H1 (cell line): Measurements from ENCODE around the gene SLC17A8. TPM values are rescaled to one million over a fixed set of nuclear protein-coding genes. Genes with fewer than 3 reads are reported as not detected.

Source experiments
- CTCF ChIA-PET: fragments of 300-600 bp; sonication (Branson Sonifier 250); formaldehyde crosslinking; loops from one replicate; lab custom pipeline; 2021; ENCODE audit not compliant: partially characterized antibody; lab: Charles Lee
- POLR2A ChIA-PET: fragments of 300-600 bp; sonication (Branson Sonifier 250); formaldehyde crosslinking; loops from one replicate; lab custom pipeline; 2021; ENCODE audit warnings: inconsistent platforms; ENCODE audit not compliant: partially characterized antibody; lab: Charles Lee
- DNase-seq, 2 experiments: peaks; one replicate each; pipeline versions ENCODE4 v3.0.0 to v3.0.0-alpha.2; 2010 to 2022; ENCODE audit warnings: low spot score in 2 of 2, low read depth in 1 of 2, mixed read lengths in 1 of 2
- FAIRE-seq: peaks from 2 replicates; lab custom pipeline; 2011; peaks lifted over from hg19 to GRCh38; lab: Jason Lieb, UNC
- H2AFZ ChIP-seq: 2 replicates; pipeline ENCODE4 v1.8.1; 2012; ENCODE audit warnings: low read length, inconsistent platforms
- H2AK5ac ChIP-seq: 2 replicates; pipeline ENCODE4 v1.6.1; 2013; ENCODE audit warnings: low read depth, low read length
- H2BK120ac ChIP-seq: replicated peaks from 2 replicates; pipeline ENCODE3; 2013; ENCODE audit warnings: low read depth, low read length, inconsistent platforms
- H2BK12ac ChIP-seq: 2 replicates; pipeline ENCODE4 v1.6.1; 2013; ENCODE audit warnings: low read depth, low read length
- H2BK15ac ChIP-seq: 2 replicates; pipeline ENCODE4 v1.6.1; 2013; ENCODE audit warnings: low read length
- H2BK20ac ChIP-seq: 2 replicates; pipeline ENCODE4 v1.6.1; 2013; ENCODE audit warnings: low read length
- H2BK5ac ChIP-seq: 2 replicates; pipeline ENCODE4 v1.6.1; 2013; ENCODE audit warnings: low read depth, low read length
- H3K14ac ChIP-seq: 2 replicates; pipeline ENCODE4 v1.6.1; 2013; ENCODE audit warnings: inconsistent platforms; ENCODE audit not compliant: insufficient read length
- H3K18ac ChIP-seq: 2 replicates; pipeline ENCODE4 v1.6.1; 2013; ENCODE audit warnings: low read length; ENCODE audit errors: extremely low read depth
- H3K23ac ChIP-seq: 2 replicates; pipeline ENCODE4 v1.6.1; 2013; ENCODE audit warnings: inconsistent platforms; ENCODE audit not compliant: insufficient read length
- H3K23me2 ChIP-seq: 2 replicates; pipeline ENCODE4 v1.6.1; 2013; ENCODE audit warnings: low read depth, low read length
- H3K27ac ChIP-seq: 2 replicates; pipeline ENCODE4 v1.6.1; 2011; ENCODE audit warnings: low read depth, low read length, inconsistent platforms
- H3K27me3 ChIP-seq, 4 experiments: replicated peaks in 1 of 4; 1 replicate in 1 of 4; 2 replicates in 3 of 4; pipeline versions ENCODE4 v1.6.1 to v1.8.1; 2011 to 2013; ENCODE audit warnings: low read length in 3 of 4, mild to moderate bottlenecking in 3 of 4, inconsistent platforms in 2 of 4, mixed read lengths in 2 of 4, moderate library complexity in 1 of 4; ENCODE audit not compliant: control insufficient read depth in 3 of 4, insufficient read depth in 3 of 4; ENCODE audit errors: extremely low read depth in 1 of 4
- H3K36me3 ChIP-seq, 4 experiments: 2 replicates each; pipeline versions ENCODE4 v1.6.1 to v1.8.1; 2011 to 2013; ENCODE audit warnings: mild to moderate bottlenecking in 4 of 4, low read length in 3 of 4, moderate library complexity in 2 of 4, control low read depth in 1 of 4, inconsistent platforms in 1 of 4; ENCODE audit not compliant: insufficient read depth in 4 of 4, control insufficient read depth in 2 of 4
- H3K4ac ChIP-seq: replicated peaks from 2 replicates; pipeline ENCODE3; 2013; ENCODE audit warnings: low read length, low read depth, mixed read lengths, inconsistent platforms; ENCODE audit not compliant: insufficient read length
- H3K4me1 ChIP-seq, 4 experiments: replicated peaks in 1 of 4; 1 replicate in 1 of 4; 2 replicates in 3 of 4; pipeline versions ENCODE4 v1.6.1 to v1.8.1; 2011 to 2013; ENCODE audit warnings: low read length in 3 of 4, inconsistent platforms in 2 of 4, mixed read lengths in 1 of 4; ENCODE audit not compliant: insufficient read depth in 4 of 4, control insufficient read depth in 3 of 4
- H3K4me2 ChIP-seq, 2 experiments: 2 replicates each; pipeline versions ENCODE4 v1.6.1 to v1.8.1; 2011 to 2013; ENCODE audit warnings: low read depth in 2 of 2, low read length in 2 of 2, control low read depth in 1 of 2, inconsistent platforms in 1 of 2, mild to moderate bottlenecking in 1 of 2; ENCODE audit not compliant: insufficient read depth in 1 of 2
- H3K4me3 ChIP-seq, 4 experiments: fragments of 200-600, 300-600 bp in 1 of 4; sonication (generic), shearing (Covaris generic), sonication (Bioruptor Twin) in 1 of 4; 2 replicates each; pipeline versions ENCODE4 v1.5.1 to v1.8.1; 2011 to 2016; ENCODE audit warnings: low read length in 4 of 4, low read depth in 3 of 4, control low read depth in 2 of 4, inconsistent platforms in 2 of 4, mild to moderate bottlenecking in 2 of 4, mixed read lengths in 1 of 4, moderate library complexity in 1 of 4; ENCODE audit not compliant: insufficient read depth in 2 of 4; ENCODE audit errors: extremely low read depth in 1 of 4
- H3K56ac ChIP-seq: replicated peaks from 2 replicates; pipeline ENCODE3; 2013; ENCODE audit warnings: low read depth, mild to moderate bottlenecking, mixed read lengths, low read length, inconsistent platforms; ENCODE audit not compliant: insufficient read length
- H3K79me1 ChIP-seq: 2 replicates; pipeline ENCODE4 v1.6.1; 2013; ENCODE audit warnings: low read depth, low read length, control low read depth
- H3K79me2 ChIP-seq, 2 experiments: 2 replicates each; pipeline versions ENCODE4 v1.6.1 to v1.8.1; 2012 to 2013; ENCODE audit warnings: low read length in 2 of 2, mild to moderate bottlenecking in 2 of 2, inconsistent platforms in 1 of 2; ENCODE audit not compliant: insufficient read depth in 2 of 2, control insufficient read depth in 1 of 2
- H3K9ac ChIP-seq, 4 experiments: replicated peaks in 1 of 4; 1 replicate in 1 of 4; 2 replicates in 3 of 4; pipeline versions ENCODE4 v1.6.1 to v1.8.1; 2011 to 2013; ENCODE audit warnings: low read depth in 3 of 4, low read length in 3 of 4, control low read depth in 2 of 4, mild to moderate bottlenecking in 2 of 4, moderate library complexity in 2 of 4, inconsistent platforms in 1 of 4; ENCODE audit errors: extremely low read depth in 1 of 4
- H3K9me3 ChIP-seq, 2 experiments: 2 replicates each; pipeline versions ENCODE4 v1.6.1 to v1.8.1; 2012 to 2013; ENCODE audit warnings: mild to moderate bottlenecking in 2 of 2, moderate library complexity in 2 of 2, control low read depth in 1 of 2, inconsistent platforms in 1 of 2, low read depth in 1 of 2, low read length in 1 of 2, mixed read lengths in 1 of 2; ENCODE audit not compliant: insufficient read depth in 2 of 2
- H4K20me1 ChIP-seq, 2 experiments: replicated peaks in 1 of 2; 2 replicates each; pipeline versions ENCODE3 to v1.8.1; 2011 to 2013; ENCODE audit warnings: inconsistent platforms in 2 of 2, low read length in 2 of 2, mild to moderate bottlenecking in 1 of 2; ENCODE audit not compliant: insufficient read depth in 2 of 2, control insufficient read depth in 1 of 2
- H4K5ac ChIP-seq: 2 replicates; pipeline ENCODE4 v1.6.1; 2013; ENCODE audit warnings: low read length, low read depth, mixed read lengths, inconsistent platforms; ENCODE audit not compliant: insufficient read length
- H4K8ac ChIP-seq: 2 replicates; pipeline ENCODE4 v1.8.0; 2013; ENCODE audit warnings: mild to moderate bottlenecking, moderate library complexity, low read length, inconsistent platforms; ENCODE audit not compliant: insufficient read depth; ENCODE audit errors: extremely low read depth
- H4K91ac ChIP-seq: replicated peaks from 2 replicates; pipeline ENCODE3; 2013; ENCODE audit warnings: low read length, mixed read lengths, inconsistent platforms; ENCODE audit not compliant: insufficient read length
- HDAC2 ChIP-seq, 2 experiments: fragments of 300-600 bp in 1 of 2; sonication (generic) in 1 of 2; IDR thresholded peaks; 2 replicates each; pipeline ENCODE4 v1.6.1; 2011 to 2012; ENCODE audit warnings: low read depth in 2 of 2, low read length in 2 of 2, mild to moderate bottlenecking in 2 of 2, moderate library complexity in 2 of 2, borderline replicate concordance in 1 of 2, inconsistent platforms in 1 of 2
- RFX5 ChIP-seq: IDR thresholded peaks from 2 replicates; pipeline ENCODE4 v1.6.1; 2011; ENCODE audit warnings: low read depth, low read length, improper control_type of control experiment, borderline replicate concordance
- WGBS, 2 experiments: shearing (Covaris generic) in 1 of 2; methylation state at CpG; one replicate each; pipeline versions ENCODE4 v1.1.6 to v1.1.7; 2013 to 2015; ENCODE audit warnings: low lambda C conversion rate in 2 of 2, mixed read lengths in 2 of 2, inconsistent platforms in 1 of 2, low coverage in 1 of 2, missing lambda C conversion rate in 1 of 2; ENCODE audit not compliant: insufficient replicate concordance in 2 of 2, insufficient coverage in 1 of 2, insufficient read length in 1 of 2; ENCODE audit errors: extremely low coverage in 1 of 2, missing lambda C conversion rate in 1 of 2; 5-methylcytosine and 5-hydroxymethylcytosine counted together
- polyA plus RNA-seq, 7 experiments: library from polyadenylated mRNA; depleted of rRNA in 3 of 7; stranded (reverse) in 5 of 7; unstranded in 2 of 7; fragments of >200 nt in 5 of 7; fragments of 200-250 nt in 2 of 7; gene quantifications; 1 replicate in 5 of 7; 2 replicates in 1 of 7; 4 replicates in 1 of 7; pipeline versions ENCODE4 v1.2.1 to v1.2.3, GENCODE V29; 2011 to 2013; ENCODE audit warnings: missing spikeins in 2 of 7, mixed read lengths in 2 of 7
- total RNA-seq: library from RNA; stranded (reverse); fragmentation: NEBNext Ultra II Directional; extraction: Animal tissue kit (Norgen Biotek cat#: 25700); gene quantifications from 2 replicates; pipeline ENCODE4 v1.2.1, GENCODE V29; 2021

The SLC17A8 gene
- total and polyA plus RNA-seq, 2 of the 8 experiments (the other 6 are each of a cell fraction or from before 2014, with no cell fraction given) = 0.14 to 0.30 TPM

GRCh38 chr12:100433701-100434100 is 76.8 kb downstream of the SLC17A8 start:
- no peaks in the 10 kb centered on the region for H3K23me2 ChIP-seq
- H3K79me1 ChIP-seq = no peaks in the 10 kb centered on the region; the same call in 1 of the 2 replicates
- H2BK120ac ChIP-seq = no peak overlapping the region
- H2AK5ac ChIP-seq = no peak overlapping the region
- no peaks in the 10 kb centered on the region for H3K79me2 ChIP-seq
- H3K18ac ChIP-seq = no peak overlapping the region
- FAIRE-seq (no peak), DNase-seq (no peak)
- H3K14ac ChIP-seq = no peak overlapping the region
- no peak overlapping the region for H3K23ac ChIP-seq
- TF ChIP-seq RFX5 = no peak
- no peak for TF ChIP-seq HDAC2 (IDR thresholded peaks at IDR 0.05; ENCODE audit: borderline replicate concordance in 1 of 2, low read depth in 2 of 2, low read length in 2 of 2)
- no peak overlapping the region for H4K91ac ChIP-seq
- no peak overlapping the region for H2AFZ ChIP-seq
- no peak overlapping the region for H3K27ac ChIP-seq
- no peak overlapping the region for H2BK20ac ChIP-seq
- no peaks in the 10 kb centered on the region for H3K27me3 ChIP-seq
- no peak overlapping the region for H3K4me2 ChIP-seq
- ChIA-PET CTCF (interaction anchor here (1.8 to 3.4 kb wide), 2 partner anchors 29 to 121 kb away, joined by 6 to 14 read pairs; no protein-coding TSS in a partner anchor), POLR2A (no interaction called here)
- no peak overlapping the region for H2BK15ac ChIP-seq
- no peaks in the 10 kb centered on the region for H3K4me1 ChIP-seq
- no peak overlapping the region for H3K56ac ChIP-seq
- H2BK12ac ChIP-seq = no peak overlapping the region
- no peak overlapping the region for H3K9ac ChIP-seq
- no peak overlapping the region for H3K4me3 ChIP-seq
- no peak overlapping the region for H4K5ac ChIP-seq
- no peak overlapping the region for H4K8ac ChIP-seq
- 79% methylated on average over 2 of the region's 2 CpGs; no CpG with 5 or more reads in 1 of the 2 experiments for WGBS, 2 experiments
- no peak overlapping the region for H2BK5ac ChIP-seq
- H3K36me3 ChIP-seq = no peaks in the 10 kb centered on the region
- H4K20me1 ChIP-seq = no peaks in the 10 kb centered on the region
- H3K9me3 ChIP-seq = no peaks in the 10 kb centered on the region; a peak in 1 of 4 replicates
- H3K4ac ChIP-seq = no peak overlapping the region
